Mesothelial cell of epicardium (in vitro differentiated cells): Measurements from ENCODE around the gene AGMO. TPM values are rescaled to one million over a fixed set of nuclear protein-coding genes. Genes with fewer than 3 reads are reported as not detected.

Source experiments
- DNase-seq, 2 experiments: peaks; one replicate each; pipeline ENCODE4 v3.0.0; 2021; ENCODE audit warnings: low spot score in 2 of 2; ENCODE audit not compliant: unreplicated experiment in 2 of 2
- H3K27ac Mint-ChIP-seq: 2 replicates; pipeline ENCODE4 v1.8.0; 2021; ENCODE audit warnings: mixed read lengths
- H3K27me3 Mint-ChIP-seq: 2 replicates; pipeline ENCODE4 v1.8.0; 2021; ENCODE audit warnings: low read depth, mixed read lengths
- H3K36me3 Mint-ChIP-seq: 2 replicates; pipeline ENCODE4 v1.8.0; 2021; ENCODE audit warnings: mixed read lengths
- H3K4me1 Mint-ChIP-seq: 2 replicates; pipeline ENCODE4 v1.8.0; 2021; ENCODE audit warnings: mixed read lengths
- H3K4me3 Mint-ChIP-seq: 2 replicates; pipeline ENCODE4 v1.8.0; 2021; ENCODE audit warnings: mild to moderate bottlenecking, moderate library complexity, mixed read lengths
- H3K9me3 Mint-ChIP-seq: 2 replicates; pipeline ENCODE4 v1.8.0; 2021; ENCODE audit warnings: mixed read lengths
- total RNA-seq: library from RNA; stranded (reverse); gene quantifications from 3 replicates; pipeline ENCODE4 v1.2.1, GENCODE V29; 2021
- TF ChIP-seq, protein P1 (sequence below): fragments of 200-600 bp; sonication (generic); IDR thresholded peaks from one replicate; pipeline ENCODE4 v1.5.0; 2021; ENCODE audit warnings: antibody characterized with exemption; ENCODE audit not compliant: unreplicated experiment

AGMO gene
- total RNA-seq, 1 donor from 2014 or later: 1.0 TPM

DNA sequence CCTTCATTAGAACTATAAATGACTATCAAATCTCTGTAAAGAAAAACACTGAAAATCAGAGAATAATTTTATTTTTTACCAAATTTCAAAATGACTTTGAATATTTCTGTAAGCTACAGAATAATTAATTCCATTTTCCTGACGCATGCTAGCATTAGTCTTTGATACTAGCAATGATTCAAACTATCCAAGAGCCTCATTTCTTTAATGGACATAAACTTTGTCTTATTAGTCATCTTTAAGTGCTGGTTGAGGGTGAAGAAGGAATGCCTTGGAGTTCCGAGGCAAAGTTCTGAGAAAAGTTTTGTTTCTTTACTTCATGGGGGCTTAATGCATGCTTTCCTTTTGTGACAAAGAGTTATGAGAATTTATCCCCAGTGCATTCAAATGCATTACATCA lies 137.3 kb downstream of the AGMO start:
- no peaks in the 10 kb centered on the region for H3K36me3 Mint-ChIP-seq
- no peaks in the 10 kb centered on the region for H3K27me3 Mint-ChIP-seq
- peaks cover 7% of the 10 kb centered on the region for H3K9me3 Mint-ChIP-seq
- H3K4me1 Mint-ChIP-seq: peaks cover 5% of the 10 kb centered on the region
- TF ChIP-seq, protein P1, sequence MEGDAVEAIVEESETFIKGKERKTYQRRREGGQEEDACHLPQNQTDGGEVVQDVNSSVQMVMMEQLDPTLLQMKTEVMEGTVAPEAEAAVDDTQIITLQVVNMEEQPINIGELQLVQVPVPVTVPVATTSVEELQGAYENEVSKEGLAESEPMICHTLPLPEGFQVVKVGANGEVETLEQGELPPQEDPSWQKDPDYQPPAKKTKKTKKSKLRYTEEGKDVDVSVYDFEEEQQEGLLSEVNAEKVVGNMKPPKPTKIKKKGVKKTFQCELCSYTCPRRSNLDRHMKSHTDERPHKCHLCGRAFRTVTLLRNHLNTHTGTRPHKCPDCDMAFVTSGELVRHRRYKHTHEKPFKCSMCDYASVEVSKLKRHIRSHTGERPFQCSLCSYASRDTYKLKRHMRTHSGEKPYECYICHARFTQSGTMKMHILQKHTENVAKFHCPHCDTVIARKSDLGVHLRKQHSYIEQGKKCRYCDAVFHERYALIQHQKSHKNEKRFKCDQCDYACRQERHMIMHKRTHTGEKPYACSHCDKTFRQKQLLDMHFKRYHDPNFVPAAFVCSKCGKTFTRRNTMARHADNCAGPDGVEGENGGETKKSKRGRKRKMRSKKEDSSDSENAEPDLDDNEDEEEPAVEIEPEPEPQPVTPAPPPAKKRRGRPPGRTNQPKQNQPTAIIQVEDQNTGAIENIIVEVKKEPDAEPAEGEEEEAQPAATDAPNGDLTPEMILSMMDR: no peak
- no peak for DNase-seq
- no peak overlapping the region for H3K27ac Mint-ChIP-seq
- H3K4me3 Mint-ChIP-seq: no peak overlapping the region

DNA sequence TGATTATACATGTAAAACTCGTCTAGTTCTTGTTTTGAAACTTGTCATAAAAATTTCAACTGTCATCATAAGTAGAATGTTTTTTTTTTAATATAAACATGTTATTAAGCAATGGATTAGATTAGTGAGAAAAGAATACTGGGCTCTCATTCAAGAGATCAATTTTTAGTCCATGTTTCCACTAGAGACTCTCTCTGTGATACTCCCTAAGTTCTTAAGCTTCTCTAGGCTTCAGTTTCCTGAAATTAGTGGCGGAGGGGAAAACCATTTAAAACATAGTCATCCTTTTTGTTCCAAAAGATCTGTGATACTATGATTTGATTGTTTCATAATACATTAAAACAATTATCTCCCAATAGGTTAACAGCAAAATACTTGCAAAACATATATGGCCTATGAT lies 142.2 kb downstream of the AGMO start:
- DNase-seq: no peak
- Mint-ChIP-seq H3K27me3 (no peaks in the 10 kb centered on the region), H3K4me3 (no peak overlapping the region), H3K27ac (no peak overlapping the region), H3K36me3 (no peaks in the 10 kb centered on the region), H3K4me1 (peaks cover 4% of the 10 kb centered on the region), H3K9me3 (peaks cover 11% of the 10 kb centered on the region)
- TF ChIP-seq, protein P1: no peak

DNA sequence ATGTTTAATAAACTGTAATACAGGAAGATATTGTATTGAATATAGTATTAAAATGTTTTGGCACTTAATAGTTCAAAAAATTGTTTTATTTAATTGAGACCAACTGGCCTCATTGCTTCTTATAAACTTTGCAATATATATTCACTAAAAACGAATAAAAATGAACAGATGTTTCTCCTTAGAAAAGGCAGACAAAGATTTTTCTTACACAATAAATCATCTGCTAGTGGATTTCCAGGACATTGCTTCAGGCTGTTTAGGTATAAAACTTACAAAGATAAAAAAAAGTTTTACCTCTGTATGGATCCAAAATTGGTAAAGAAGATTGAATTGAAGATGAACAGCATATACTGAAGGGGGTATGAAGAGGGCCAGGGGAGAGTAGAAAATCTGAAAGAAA lies 143.6 kb downstream of the AGMO start:
- DNase-seq: no peak
- Mint-ChIP-seq H3K4me3 (no peak overlapping the region), H3K4me1 (peaks cover 2% of the 10 kb centered on the region), H3K9me3 (peaks cover 15% of the 10 kb centered on the region), H3K36me3 (no peaks in the 10 kb centered on the region), H3K27ac (no peak overlapping the region), H3K27me3 (no peaks in the 10 kb centered on the region)
- TF ChIP-seq, protein P1: no peak

DNA sequence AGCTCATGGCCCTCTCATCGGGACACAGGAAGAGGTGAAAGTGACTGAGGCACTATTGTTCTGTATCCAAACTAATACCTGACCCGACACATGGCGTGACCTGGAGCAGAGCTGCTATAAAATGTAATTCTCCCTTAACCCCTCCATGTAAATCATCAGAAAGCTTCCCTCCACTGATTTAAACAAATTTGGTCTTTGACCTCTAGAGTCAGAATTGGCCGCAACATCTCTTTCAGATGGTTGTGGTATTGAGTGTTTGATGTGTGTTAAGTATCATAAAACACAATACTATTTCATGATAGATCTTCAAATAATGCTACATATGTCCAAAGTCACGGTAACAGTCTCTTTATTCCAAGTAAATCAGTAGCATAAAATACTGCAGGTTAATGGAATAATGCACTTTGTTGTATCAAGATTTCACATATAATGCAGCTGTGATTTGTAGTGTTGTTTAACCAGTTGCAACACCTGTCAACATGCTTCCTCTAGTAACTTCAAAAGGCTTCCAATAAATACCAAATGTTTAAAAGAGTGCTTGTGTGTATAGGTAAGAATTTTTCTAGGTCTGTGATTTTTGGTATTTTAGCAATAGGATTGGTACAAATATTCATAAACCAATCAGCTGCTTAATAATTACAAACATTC lies 144.3 kb downstream of the AGMO start:
- TF ChIP-seq, protein P1: no peak
- H3K4me1 Mint-ChIP-seq: peaks cover 2% of the 10 kb centered on the region
- DNase-seq: no peak
- H3K36me3 Mint-ChIP-seq: no peaks in the 10 kb centered on the region
- H3K9me3 Mint-ChIP-seq: peaks cover 15% of the 10 kb centered on the region
- no peaks in the 10 kb centered on the region for H3K27me3 Mint-ChIP-seq
- H3K4me3 Mint-ChIP-seq: no peak overlapping the region
- no peak overlapping the region for H3K27ac Mint-ChIP-seq

GRCh38 chr7:15411019-15411418 lies 150.8 kb downstream of the AGMO start:
- H3K27ac Mint-ChIP-seq: no peak overlapping the region
- TF ChIP-seq, protein P1: no peak
- H3K4me1 Mint-ChIP-seq: no peaks in the 10 kb centered on the region
- no peak overlapping the region for H3K4me3 Mint-ChIP-seq
- DNase-seq: no peak
- peaks cover 3% of the 10 kb centered on the region for H3K9me3 Mint-ChIP-seq
- no peaks in the 10 kb centered on the region for H3K36me3 Mint-ChIP-seq
- H3K27me3 Mint-ChIP-seq: no peaks in the 10 kb centered on the region

GRCh38 chr7:15407910-15408309 lies 153.9 kb downstream of the AGMO start:
- TF ChIP-seq, protein P1: no peak
- Mint-ChIP-seq H3K27ac (no peak overlapping the region), H3K27me3 (no peaks in the 10 kb centered on the region), H3K4me3 (no peak overlapping the region), H3K36me3 (no peaks in the 10 kb centered on the region), H3K9me3 (peaks cover 8% of the 10 kb centered on the region), H3K4me1 (no peaks in the 10 kb centered on the region)
- DNase-seq: no peak
